ENCODE results near the gene GLT8D2.
A peak's percentile ranks its signal among the peaks of the same experiment; 100 is the strongest.

Gene GLT8D2

GRCh38 chr12:104073699-104074098, 23.7 kb upstream of the GLT8D2 start:
- H3K36me3 ChIP-seq (ENCODE audit: control insufficient read depth, insufficient read depth, low read length), result no peaks in the 10 kb centered on the region
- H3K4me3 ChIP-seq (ENCODE audit: low read depth, low read length), result no peak overlapping the region
- no peaks in the 10 kb centered on the region for H3K9me3 ChIP-seq (ENCODE audit: control insufficient read depth, low read length)
- no peaks in the 10 kb centered on the region for H3K27me3 ChIP-seq (ENCODE audit: control insufficient read depth, insufficient read depth, low read length)
- H2AFZ ChIP-seq, result no peak overlapping the region
- H3K4me1 ChIP-seq, result no peaks in the 10 kb centered on the region
- H3K27ac ChIP-seq, result no peak overlapping the region
- no peak overlapping the region for H3K4me2 ChIP-seq (ENCODE audit: low read length)
- no peak overlapping the region for H3K9ac ChIP-seq
- TF ChIP-seq, protein P1, sequence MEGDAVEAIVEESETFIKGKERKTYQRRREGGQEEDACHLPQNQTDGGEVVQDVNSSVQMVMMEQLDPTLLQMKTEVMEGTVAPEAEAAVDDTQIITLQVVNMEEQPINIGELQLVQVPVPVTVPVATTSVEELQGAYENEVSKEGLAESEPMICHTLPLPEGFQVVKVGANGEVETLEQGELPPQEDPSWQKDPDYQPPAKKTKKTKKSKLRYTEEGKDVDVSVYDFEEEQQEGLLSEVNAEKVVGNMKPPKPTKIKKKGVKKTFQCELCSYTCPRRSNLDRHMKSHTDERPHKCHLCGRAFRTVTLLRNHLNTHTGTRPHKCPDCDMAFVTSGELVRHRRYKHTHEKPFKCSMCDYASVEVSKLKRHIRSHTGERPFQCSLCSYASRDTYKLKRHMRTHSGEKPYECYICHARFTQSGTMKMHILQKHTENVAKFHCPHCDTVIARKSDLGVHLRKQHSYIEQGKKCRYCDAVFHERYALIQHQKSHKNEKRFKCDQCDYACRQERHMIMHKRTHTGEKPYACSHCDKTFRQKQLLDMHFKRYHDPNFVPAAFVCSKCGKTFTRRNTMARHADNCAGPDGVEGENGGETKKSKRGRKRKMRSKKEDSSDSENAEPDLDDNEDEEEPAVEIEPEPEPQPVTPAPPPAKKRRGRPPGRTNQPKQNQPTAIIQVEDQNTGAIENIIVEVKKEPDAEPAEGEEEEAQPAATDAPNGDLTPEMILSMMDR (IDR thresholded peaks at IDR 0.05), result no peak
- H3K79me2 ChIP-seq, result peaks cover 18% of the 10 kb centered on the region

- Histone ChIP-seq H3K79me2 (peaks cover 12% of the 10 kb centered on the region), H3K9ac (no peak overlapping the region), H2AFZ (no peak overlapping the region), H3K9me3 (ENCODE audit: control insufficient read depth, low read length) (no peaks in the 10 kb centered on the region), H3K36me3 (ENCODE audit: control insufficient read depth, insufficient read depth, low read length) (no peaks in the 10 kb centered on the region), H3K27ac (no peak overlapping the region), H3K4me3 (ENCODE audit: low read depth, low read length) (no peak overlapping the region), H3K4me2 (ENCODE audit: low read length) (no peak overlapping the region), H3K4me1 (no peaks in the 10 kb centered on the region), H3K27me3 (ENCODE audit: control insufficient read depth, insufficient read depth, low read length) (no peaks in the 10 kb centered on the region)
- TF ChIP-seq, protein P1 (IDR thresholded peaks at IDR 0.05), result no peak
These were observed 22.1 kb upstream of the GLT8D2 start for GRCh38 chr12:104072099-104072498.

GRCh38 chr12:104064842-104065427, 14.9 kb upstream of the GLT8D2 start:
- peak overlapping the region; percentile 24 for H3K9ac ChIP-seq
- peak overlapping the region; percentile 90 for H3K4me2 ChIP-seq (ENCODE audit: low read length)
- H3K9me3 ChIP-seq (ENCODE audit: control insufficient read depth, low read length), result no peaks in the 10 kb centered on the region
- H2AFZ ChIP-seq, result peak overlapping the region; percentile 98
- peak overlapping the region; percentile 61 for H3K27ac ChIP-seq
- no peaks in the 10 kb centered on the region for H3K36me3 ChIP-seq (ENCODE audit: control insufficient read depth, insufficient read depth, low read length)
- TF ChIP-seq, protein P1 (IDR thresholded peaks at IDR 0.05), result no peak
- peak overlapping the region; percentile 90 for H3K4me3 ChIP-seq (ENCODE audit: low read depth, low read length)
- H3K4me1 ChIP-seq, result peaks cover 4% of the 10 kb centered on the region
- H3K27me3 ChIP-seq (ENCODE audit: control insufficient read depth, insufficient read depth, low read length), result no peaks in the 10 kb centered on the region
- peaks cover 17% of the 10 kb centered on the region for H3K79me2 ChIP-seq

DNA sequence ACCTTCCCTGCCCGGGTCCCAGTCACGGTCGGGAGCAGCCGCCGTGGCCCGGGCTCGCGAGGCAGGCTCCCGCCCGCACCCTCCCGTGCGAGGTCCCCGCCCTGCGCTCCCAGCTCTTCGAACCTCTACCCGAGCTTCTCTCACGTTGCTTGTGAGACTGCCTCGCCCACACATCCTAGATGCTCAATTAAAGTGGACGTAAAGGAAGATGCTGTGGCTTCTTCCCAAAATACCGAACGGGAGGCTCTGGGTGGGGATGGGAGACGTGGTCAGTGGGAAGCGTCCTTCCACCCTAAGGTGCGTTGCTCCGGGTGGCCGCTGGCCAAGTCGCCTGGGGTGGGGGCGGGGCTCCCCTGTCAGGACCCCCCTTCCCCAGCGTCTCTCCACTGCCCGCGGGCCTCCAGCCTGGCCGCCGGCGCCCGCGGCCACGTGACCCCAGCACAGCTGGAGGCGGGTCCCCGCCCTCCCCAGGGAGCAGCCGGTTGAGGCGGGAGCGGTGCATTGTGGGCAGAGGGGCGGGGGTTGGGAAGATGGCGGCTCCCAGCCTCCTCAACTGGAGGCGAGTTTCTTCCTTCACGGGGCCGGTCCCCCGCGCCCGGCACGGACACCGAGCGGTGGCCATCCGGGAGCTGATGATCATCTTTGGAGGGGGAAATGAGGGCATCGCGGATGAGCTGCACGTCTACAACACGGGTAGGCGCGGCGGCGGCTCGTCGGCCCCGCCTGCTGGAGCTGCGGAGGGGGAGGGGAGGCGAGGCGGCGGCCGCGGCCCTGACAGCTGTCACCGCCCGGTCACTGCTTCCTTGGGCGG, 14.2 kb upstream of the GLT8D2 start, which contains the start of gene HCFC2:
TSS of gene HCFC2 (plus strand) at position 501 of the 811 bp plus-strand sequence. CDS start at position 531, 30 bp downstream.
- H3K79me2 ChIP-seq, result peaks cover 17% of the 10 kb centered on the region
- H3K36me3 ChIP-seq (ENCODE audit: control insufficient read depth, insufficient read depth, low read length), result no peaks in the 10 kb centered on the region
- H3K4me3 ChIP-seq (ENCODE audit: low read depth, low read length), result peak within 1 kb of the TSS; percentile 90
- H3K4me2 ChIP-seq (ENCODE audit: low read length), result peak within 1 kb of the TSS; percentile 95
- H2AFZ ChIP-seq, result peak within 1 kb of the TSS; percentile 98
- TF ChIP-seq, protein P1 (IDR thresholded peaks at IDR 0.05), result no peak
- H3K9ac ChIP-seq, result peak within 1 kb of the TSS; percentile 24
- peak within 1 kb of the TSS; percentile 61 for H3K27ac ChIP-seq
- H3K4me1 ChIP-seq, result peaks cover 4% of the 10 kb centered on the region
- H3K27me3 ChIP-seq (ENCODE audit: control insufficient read depth, insufficient read depth, low read length), result no peaks in the 10 kb centered on the region
- H3K9me3 ChIP-seq (ENCODE audit: control insufficient read depth, low read length), result no peaks in the 10 kb centered on the region
